Keratinocyte (primary cell): ENCODE data around the gene MGRN1. TPM values are rescaled to one million over a fixed set of nuclear protein-coding genes. Genes with fewer than 3 reads are reported as not detected.
A peak's percentile ranks its signal among the peaks of the same experiment; 100 is the strongest.

Experiments
- DNase-seq: peaks from one replicate; pipeline ENCODE4 v3.0.0-alpha.2; 2011; ENCODE audit warnings: low read depth, missing footprints, low spot score
- FAIRE-seq: peaks from 2 replicates; lab custom pipeline; 2011; peaks lifted over from hg19 to GRCh38; lab: Jason Lieb, UNC
- H2AFZ ChIP-seq: 2 replicates; pipeline ENCODE4 v1.6.0; 2012; ENCODE audit warnings: low read length, control low read depth, inconsistent platforms; ENCODE audit not compliant: control insufficient read depth
- H3K27ac ChIP-seq: 2 replicates; pipeline ENCODE4 v1.5.1; 2011; ENCODE audit warnings: low read length; ENCODE audit not compliant: control insufficient read depth, insufficient read depth
- H3K27me3 ChIP-seq: 3 replicates; pipeline ENCODE4 v1.6.0; 2011; ENCODE audit warnings: low read length; ENCODE audit not compliant: control insufficient read depth, insufficient read depth; ENCODE audit errors: extremely low read depth
- H3K36me3 ChIP-seq, 2 experiments: 2 replicates in 1 of 2; 3 replicates in 1 of 2; pipeline ENCODE4 v1.5.1; 2011; ENCODE audit warnings: low read length in 2 of 2, mild to moderate bottlenecking in 1 of 2; ENCODE audit not compliant: control insufficient read depth in 2 of 2, insufficient read depth in 2 of 2; ENCODE audit errors: extremely low read depth in 1 of 2
- H3K4me1 ChIP-seq: 3 replicates; pipeline ENCODE4 v1.5.1; 2011; ENCODE audit warnings: low read length; ENCODE audit not compliant: control insufficient read depth, insufficient read depth; ENCODE audit errors: extremely low read depth
- H3K4me2 ChIP-seq: 3 replicates; pipeline ENCODE4 v1.6.0; 2011; ENCODE audit warnings: low read depth, low read length; ENCODE audit not compliant: control insufficient read depth, insufficient read depth; ENCODE audit errors: extremely low read depth
- H3K4me3 ChIP-seq, 3 experiments: fragments of 200-600 bp in 1 of 3; sonication (generic) in 1 of 3; 2 replicates in 2 of 3; 3 replicates in 1 of 3; pipeline ENCODE4 v1.5.1; 2011 to 2016; ENCODE audit warnings: low read length in 3 of 3, mild to moderate bottlenecking in 3 of 3, control low read depth in 2 of 3, inconsistent platforms in 1 of 3, low read depth in 1 of 3, mixed read lengths in 1 of 3, mixed run types in 1 of 3, moderate library complexity in 1 of 3; ENCODE audit not compliant: control insufficient read depth in 2 of 3, insufficient read depth in 2 of 3; ENCODE audit errors: extremely low read depth in 1 of 3
- H3K79me2 ChIP-seq: 2 replicates; pipeline ENCODE4 v1.6.0; 2012; ENCODE audit warnings: low read length; ENCODE audit not compliant: control insufficient read depth, insufficient read depth
- H3K9ac ChIP-seq: 3 replicates; pipeline ENCODE4 v1.6.0; 2011; ENCODE audit warnings: low read length; ENCODE audit not compliant: control insufficient read depth, insufficient read depth; ENCODE audit errors: extremely low read depth
- H3K9me1 ChIP-seq: 3 replicates; pipeline ENCODE4 v1.6.0; 2011; ENCODE audit warnings: low read length; ENCODE audit not compliant: control insufficient read depth, insufficient read depth; ENCODE audit errors: extremely low read depth
- H3K9me3 ChIP-seq: 2 replicates; pipeline ENCODE4 v1.5.1; 2012; ENCODE audit warnings: low read depth, low read length; ENCODE audit not compliant: control insufficient read depth
- H4K20me1 ChIP-seq: 3 replicates; pipeline ENCODE4 v1.6.0; 2011; ENCODE audit warnings: low read length; ENCODE audit not compliant: control insufficient read depth, insufficient read depth; ENCODE audit errors: extremely low read depth
- EZH2 ChIP-seq: IDR thresholded peaks from one replicate; pipeline ENCODE4 v1.6.1; 2012; ENCODE audit warnings: inconsistent platforms, mild to moderate bottlenecking, low read length, moderate library complexity
- dilution Hi-C: fragments of 300-500 bp; cut with MboI; formaldehyde crosslinking; loops from one replicate; pipeline ENCODE4 v1.7.0; 2020; ENCODE audit warnings: low sequenced_read_pairs; ENCODE audit not compliant: extremely low pct_ligation_motif_present
- polyA plus RNA-seq, 5 experiments: library from polyadenylated mRNA; depleted of rRNA in 3 of 5; stranded (reverse) in 3 of 5; stranded (forward) in 1 of 5; unstranded in 1 of 5; fragments of >200 nt; gene quantifications; 1 replicate in 1 of 5; 2 replicates in 3 of 5; 3 replicates in 1 of 5; pipeline versions ENCODE4 v1.2.1 to v1.2.3, GENCODE V29; 2011 to 2012; ENCODE audit warnings: missing spikeins in 2 of 5, low read depth in 1 of 5, low replicate concordance in 1 of 5
- TF ChIP-seq, protein P1 (sequence below), 3 experiments: IDR thresholded peaks in 1 of 3; conservative IDR thresholded peaks in 1 of 3; optimal IDR thresholded peaks in 1 of 3; 2 replicates in 2 of 3; 3 replicates in 1 of 3; pipeline versions ENCODE3 to v1.5.1; 2011; ENCODE audit warnings: low read length in 3 of 3, mild to moderate bottlenecking in 3 of 3, moderate library complexity in 2 of 3, control low read depth in 1 of 3, inconsistent platforms in 1 of 3; ENCODE audit not compliant: insufficient read depth in 2 of 3; ENCODE audit errors: extremely low read depth in 1 of 3

The MGRN1 gene
- polyA plus RNA-seq, 1 donor (not counting 4 experiments of a cell fraction or from before 2014, with no cell fraction given) = 1.9 TPM

DNA sequence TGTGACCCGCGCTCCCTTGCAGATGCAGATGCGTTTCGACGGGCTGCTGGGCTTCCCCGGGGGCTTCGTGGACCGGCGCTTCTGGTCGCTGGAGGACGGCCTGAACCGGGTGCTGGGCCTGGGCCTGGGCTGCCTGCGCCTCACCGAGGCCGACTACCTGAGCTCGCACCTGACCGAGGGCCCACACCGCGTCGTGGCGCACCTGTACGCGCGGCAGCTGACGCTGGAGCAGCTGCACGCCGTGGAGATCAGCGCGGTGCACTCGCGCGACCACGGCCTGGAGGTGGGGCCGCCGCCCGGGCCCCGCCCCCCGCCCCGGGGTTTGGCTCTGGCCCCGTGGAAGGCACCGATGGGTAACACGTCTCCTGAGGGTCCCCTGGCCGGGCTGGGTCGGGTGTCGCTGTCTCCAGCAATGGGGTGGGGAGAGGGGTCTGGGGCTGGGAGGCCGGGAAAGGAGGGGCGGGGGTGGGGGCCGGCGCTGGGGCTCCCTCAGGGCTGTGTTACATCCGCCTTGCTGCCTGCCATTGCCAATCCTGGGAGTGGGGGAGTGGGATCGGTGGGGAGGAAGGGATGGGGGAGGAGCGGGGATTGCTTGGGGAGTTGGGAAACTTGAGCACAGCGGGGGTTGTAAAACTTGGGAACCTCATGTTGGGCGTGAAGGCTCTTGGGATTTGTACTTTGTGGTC lies 69.5 kb downstream of the MGRN1 start:
- no peak for DNase-seq
- peaks cover 5% of the 10 kb centered on the region for H3K4me1 ChIP-seq

DNA sequence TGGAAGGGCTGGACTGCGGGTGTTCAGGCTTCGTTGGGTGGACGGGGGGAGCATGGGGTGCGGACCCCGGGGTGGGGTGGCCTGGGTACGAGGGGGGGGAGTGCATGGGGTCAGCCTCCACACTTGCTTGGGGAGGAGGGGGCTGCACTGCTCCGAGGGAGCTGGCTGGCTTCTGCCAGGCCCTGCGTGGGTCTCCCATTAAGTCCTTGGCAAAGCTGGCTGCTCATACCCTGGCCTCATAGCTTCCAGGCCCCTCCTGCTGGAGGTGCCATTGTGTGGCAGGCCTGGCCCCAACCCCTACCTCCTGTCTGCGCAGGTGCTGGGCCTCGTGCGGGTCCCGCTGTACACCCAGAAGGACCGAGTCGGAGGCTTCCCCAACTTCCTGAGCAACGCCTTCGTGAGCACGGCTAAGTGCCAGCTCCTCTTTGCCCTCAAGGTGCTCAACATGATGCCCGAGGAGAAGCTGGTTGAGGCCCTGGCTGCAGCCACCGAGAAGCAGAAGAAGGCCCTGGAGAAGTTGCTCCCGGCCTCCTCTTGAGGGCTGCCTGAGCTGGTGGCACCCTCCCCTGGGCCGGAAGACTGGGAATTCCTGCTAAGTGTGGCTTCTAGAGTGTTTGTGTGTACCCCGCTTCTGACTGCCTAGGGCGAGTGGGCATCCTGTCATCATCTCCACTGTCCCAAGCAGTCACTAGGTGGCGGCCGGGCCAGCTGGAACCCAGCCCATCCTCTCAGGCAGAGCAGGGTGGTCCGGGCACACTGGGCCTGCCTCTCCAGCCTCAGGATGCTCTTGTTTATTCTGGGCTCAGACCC lies 70.2 kb downstream of the MGRN1 start:
- FAIRE-seq (peak; percentile 32), DNase-seq (no peak)
- no peaks in the 10 kb centered on the region for H3K79me2 ChIP-seq
- H3K9me3 ChIP-seq = no peaks in the 10 kb centered on the region
- no peaks in the 10 kb centered on the region for H3K27me3 ChIP-seq
- H3K9me1 ChIP-seq = no peaks in the 10 kb centered on the region
- H2AFZ ChIP-seq = no peak overlapping the region
- peak overlapping the region; percentile 54 for H3K4me2 ChIP-seq
- H3K36me3 ChIP-seq = peaks cover 11 to 20% of the 10 kb centered on the region in 2 experiments
- no peak overlapping the region for H3K27ac ChIP-seq
- H3K4me3 ChIP-seq = peak overlapping the region; percentile 33 to 81 (median 80)
- dilution Hi-C loops = no loop called here
- H3K9ac ChIP-seq = peak overlapping the region; percentile 15
- TF ChIP-seq EZH2 = no peak
- TF ChIP-seq, protein P1, sequence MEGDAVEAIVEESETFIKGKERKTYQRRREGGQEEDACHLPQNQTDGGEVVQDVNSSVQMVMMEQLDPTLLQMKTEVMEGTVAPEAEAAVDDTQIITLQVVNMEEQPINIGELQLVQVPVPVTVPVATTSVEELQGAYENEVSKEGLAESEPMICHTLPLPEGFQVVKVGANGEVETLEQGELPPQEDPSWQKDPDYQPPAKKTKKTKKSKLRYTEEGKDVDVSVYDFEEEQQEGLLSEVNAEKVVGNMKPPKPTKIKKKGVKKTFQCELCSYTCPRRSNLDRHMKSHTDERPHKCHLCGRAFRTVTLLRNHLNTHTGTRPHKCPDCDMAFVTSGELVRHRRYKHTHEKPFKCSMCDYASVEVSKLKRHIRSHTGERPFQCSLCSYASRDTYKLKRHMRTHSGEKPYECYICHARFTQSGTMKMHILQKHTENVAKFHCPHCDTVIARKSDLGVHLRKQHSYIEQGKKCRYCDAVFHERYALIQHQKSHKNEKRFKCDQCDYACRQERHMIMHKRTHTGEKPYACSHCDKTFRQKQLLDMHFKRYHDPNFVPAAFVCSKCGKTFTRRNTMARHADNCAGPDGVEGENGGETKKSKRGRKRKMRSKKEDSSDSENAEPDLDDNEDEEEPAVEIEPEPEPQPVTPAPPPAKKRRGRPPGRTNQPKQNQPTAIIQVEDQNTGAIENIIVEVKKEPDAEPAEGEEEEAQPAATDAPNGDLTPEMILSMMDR (optimal IDR thresholded peaks at IDR 0.05 in 1 of 3, IDR thresholded peaks at IDR 0.05 in 1 of 3, conservative IDR thresholded peaks at IDR 0.05 in 1 of 3; ENCODE audit: extremely low read depth in 1 of 3, insufficient read depth in 2 of 3, low read length in 3 of 3) = peak in 1 of 3 experiments; percentile 29
- peaks cover 5% of the 10 kb centered on the region for H3K4me1 ChIP-seq
- no peaks in the 10 kb centered on the region for H4K20me1 ChIP-seq

More for the DNA sequence above, 69.5 kb downstream of the MGRN1 start:
- Histone ChIP-seq H3K27me3 (no peaks in the 10 kb centered on the region), H3K9ac (peak overlapping the region; percentile 77), H3K9me1 (no peaks in the 10 kb centered on the region), H3K27ac (peak overlapping the region; percentile 40), H2AFZ (no peak overlapping the region), H3K4me3 (peak overlapping the region; percentile 76 to 81 (median 80)), H3K36me3 (peaks cover 10 to 23% of the 10 kb centered on the region in 2 experiments), H3K4me2 (peak overlapping the region; percentile 54), H4K20me1 (no peaks in the 10 kb centered on the region), H3K9me3 (no peaks in the 10 kb centered on the region), H3K79me2 (no peaks in the 10 kb centered on the region)
- dilution Hi-C loops = no loop called here
- no peak for FAIRE-seq
- TF ChIP-seq EZH2 = no peak
- TF ChIP-seq, protein P1 (optimal IDR thresholded peaks at IDR 0.05 in 1 of 3, IDR thresholded peaks at IDR 0.05 in 1 of 3, conservative IDR thresholded peaks at IDR 0.05 in 1 of 3; ENCODE audit: extremely low read depth in 1 of 3, insufficient read depth in 2 of 3, low read length in 3 of 3) = peak in 2 of 3 experiments; percentile 6 to 8
